ENCODE measurements around the gene CYRIA.

CYRIA gene

GRCh38 chr2:16645775-16646559 lies 19.7 kb downstream of the CYRIA start:
- no peak overlapping the region for H3K4me3 ChIP-seq (ENCODE audit: low read depth, low read length)
- DNase-seq (ENCODE audit: low read depth) = no peak
- TF ChIP-seq CTCF (IDR thresholded peaks at IDR 0.05; ENCODE audit: control insufficient read depth, extremely low read depth, insufficient read depth) = no peak

- TF ChIP-seq CTCF (IDR thresholded peaks at IDR 0.05; ENCODE audit: control insufficient read depth, extremely low read depth, insufficient read depth) = no peak
- no peak overlapping the region for H3K4me3 ChIP-seq (ENCODE audit: low read depth, low read length)
- DNase-seq (ENCODE audit: low read depth) = peak; percentile 81
Observed at GRCh38 chr2:16645088-16645487, 20.5 kb downstream of the CYRIA start.

GRCh38 chr2:16644221-16644925 lies 21.3 kb downstream of the CYRIA start:
- no peak overlapping the region for H3K4me3 ChIP-seq (ENCODE audit: low read depth, low read length)
- DNase-seq (ENCODE audit: low read depth) = no peak
- TF ChIP-seq CTCF (IDR thresholded peaks at IDR 0.05; ENCODE audit: control insufficient read depth, extremely low read depth, insufficient read depth) = no peak

- no peak overlapping the region for H3K4me3 ChIP-seq (ENCODE audit: low read depth, low read length)
- TF ChIP-seq CTCF (IDR thresholded peaks at IDR 0.05; ENCODE audit: control insufficient read depth, extremely low read depth, insufficient read depth) = no peak
- DNase-seq (ENCODE audit: low read depth) = no peak
Observed at GRCh38 chr2:16643099-16643498, 22.5 kb downstream of the CYRIA start.

- H3K4me3 ChIP-seq (ENCODE audit: low read depth, low read length) = no peak overlapping the region
- no peak for DNase-seq (ENCODE audit: low read depth)
- no peak for TF ChIP-seq CTCF (IDR thresholded peaks at IDR 0.05; ENCODE audit: control insufficient read depth, extremely low read depth, insufficient read depth)
Observed at GRCh38 chr2:16642088-16642487, 23.5 kb downstream of the CYRIA start.

GRCh38 chr2:16641509-16641908 lies 24.1 kb downstream of the CYRIA start:
- no peak for TF ChIP-seq CTCF (IDR thresholded peaks at IDR 0.05; ENCODE audit: control insufficient read depth, extremely low read depth, insufficient read depth)
- no peak for DNase-seq (ENCODE audit: low read depth)
- no peak overlapping the region for H3K4me3 ChIP-seq (ENCODE audit: low read depth, low read length)

Data from LNCaP clone FGC (cell line).